Stimulated activated CD4-positive, alpha-beta T cell treated with anti-CD3 and anti-CD28 coated beads, Interleukin-4, amount 100 ng/mL, for 1 hour (primary cell): Measurements from ENCODE around the gene CFHR4.
"Not testable (repeated sequence)": the region's sequence is repeated elsewhere in the genome, so short reads cannot be mapped to it uniquely, and the experiment has no call there.

Source experiments
- DNase-seq: peaks from one replicate; pipeline ENCODE4 v3.0.0-alpha.2; 2020

CFHR4 gene

GRCh38 chr1:196887515-196888239 lies at the start of gene CFHR4:
Gene CFHR4 (plus strand): TSS chr1:196888052. CDS start chr1:196888151, 99 bp downstream.
- DNase-seq = no peak

- DNase-seq = not testable (repeated sequence)
Observed at GRCh38 chr1:196849613-196850492, 38.0 kb upstream of the CFHR4 start.

GRCh38 chr1:196856053-196856452 lies 31.8 kb upstream of the CFHR4 start:
- DNase-seq = no peak

- no peak for DNase-seq
Observed at GRCh38 chr1:196857188-196857587, 30.7 kb upstream of the CFHR4 start.

- no peak for DNase-seq
Observed at GRCh38 chr1:196858811-196859210, 29.0 kb upstream of the CFHR4 start.

GRCh38 chr1:196860323-196860884 lies 27.4 kb upstream of the CFHR4 start:
- no peak for DNase-seq

GRCh38 chr1:196861429-196861828 lies 26.4 kb upstream of the CFHR4 start:
- DNase-seq = no peak

GRCh38 chr1:196866974-196867373 lies 20.9 kb upstream of the CFHR4 start:
- DNase-seq = no peak

- DNase-seq = no peak
Observed at GRCh38 chr1:196873385-196873784, 14.5 kb upstream of the CFHR4 start.

GRCh38 chr1:196875935-196876334 lies 11.9 kb upstream of the CFHR4 start:
- DNase-seq = no peak

GRCh38 chr1:196877964-196878363 lies 9.9 kb upstream of the CFHR4 start:
- no peak for DNase-seq

GRCh38 chr1:196886560-196886959 lies 1.3 kb upstream of the CFHR4 start:
- not testable (repeated sequence) for DNase-seq

- DNase-seq = no peak
Observed at GRCh38 chr1:196890668-196891067, 2.8 kb downstream of the CFHR4 start.

GRCh38 chr1:196891251-196891650 lies 3.4 kb downstream of the CFHR4 start:
- no peak for DNase-seq

- DNase-seq = no peak
Observed at GRCh38 chr1:196896355-196896754, 8.5 kb downstream of the CFHR4 start.

- no peak for DNase-seq
Observed at GRCh38 chr1:196897158-196897828, 9.4 kb downstream of the CFHR4 start.

GRCh38 chr1:196902344-196902743 lies 14.5 kb downstream of the CFHR4 start:
- no peak for DNase-seq

GRCh38 chr1:196910215-196910614 lies 22.4 kb downstream of the CFHR4 start:
- DNase-seq = no peak

- not testable (repeated sequence) for DNase-seq
Observed at GRCh38 chr1:196912283-196912682, 24.4 kb downstream of the CFHR4 start.

GRCh38 chr1:196926839-196927238 lies 39.0 kb downstream of the CFHR4 start:
- not testable (repeated sequence) for DNase-seq

GRCh38 chr1:196932853-196933252 lies 45.0 kb downstream of the CFHR4 start:
- not testable (repeated sequence) for DNase-seq

- no peak for DNase-seq
Observed at GRCh38 chr1:196933531-196934189, 45.8 kb downstream of the CFHR4 start.

GRCh38 chr1:196941474-196941873 lies 53.6 kb downstream of the CFHR4 start:
- not testable (repeated sequence) for DNase-seq
